HG03159 (cell line): ENCODE measurements around the gene DNHD1.

Experiments used
- ATAC-seq: cut with Tn5 transposase; IDR thresholded peaks from one replicate; pipeline ENCODE4 v1.9.1; 2021; ENCODE audit warnings: mild to moderate bottlenecking, moderate library complexity; ENCODE audit not compliant: unreplicated experiment

DNHD1 gene

GRCh38 chr11:6497069-6497839 is at the start of gene DNHD1:
Gene DNHD1, plus strand, starts transcription at chr11:6497280. Its CDS starts 936 bp downstream, at chr11:6498216.
- no peak for ATAC-seq

DNA sequence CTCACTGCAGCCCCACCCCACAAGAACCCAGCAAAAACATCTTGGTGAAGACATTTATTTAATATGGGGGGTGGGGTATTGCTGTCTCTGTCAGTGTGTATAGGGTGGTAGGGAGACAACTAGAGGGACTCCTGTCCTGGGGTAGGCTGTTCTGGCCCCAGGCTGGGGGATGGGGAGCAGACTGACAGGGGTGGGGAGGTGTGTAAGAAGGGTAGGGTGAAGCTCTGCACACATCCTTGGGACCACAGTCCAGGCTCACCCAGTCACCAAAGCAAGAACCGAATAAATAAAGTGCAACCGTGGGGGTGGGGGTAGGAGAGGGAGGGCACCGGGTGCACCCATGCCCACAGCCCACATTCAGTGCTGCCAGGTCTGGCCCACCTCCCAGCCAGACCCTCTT is 48.5 kb upstream of the DNHD1 start:
- no peak for ATAC-seq

- ATAC-seq = no peak
Measured at GRCh38 chr11:6452219-6452618, 44.9 kb upstream of the DNHD1 start.

- ATAC-seq = no peak
Measured at GRCh38 chr11:6453152-6453551, 43.9 kb upstream of the DNHD1 start.

GRCh38 chr11:6455070-6455469 is 42.0 kb upstream of the DNHD1 start:
- no peak for ATAC-seq

GRCh38 chr11:6456361-6457073 is 40.6 kb upstream of the DNHD1 start:
- ATAC-seq = no peak

DNA sequence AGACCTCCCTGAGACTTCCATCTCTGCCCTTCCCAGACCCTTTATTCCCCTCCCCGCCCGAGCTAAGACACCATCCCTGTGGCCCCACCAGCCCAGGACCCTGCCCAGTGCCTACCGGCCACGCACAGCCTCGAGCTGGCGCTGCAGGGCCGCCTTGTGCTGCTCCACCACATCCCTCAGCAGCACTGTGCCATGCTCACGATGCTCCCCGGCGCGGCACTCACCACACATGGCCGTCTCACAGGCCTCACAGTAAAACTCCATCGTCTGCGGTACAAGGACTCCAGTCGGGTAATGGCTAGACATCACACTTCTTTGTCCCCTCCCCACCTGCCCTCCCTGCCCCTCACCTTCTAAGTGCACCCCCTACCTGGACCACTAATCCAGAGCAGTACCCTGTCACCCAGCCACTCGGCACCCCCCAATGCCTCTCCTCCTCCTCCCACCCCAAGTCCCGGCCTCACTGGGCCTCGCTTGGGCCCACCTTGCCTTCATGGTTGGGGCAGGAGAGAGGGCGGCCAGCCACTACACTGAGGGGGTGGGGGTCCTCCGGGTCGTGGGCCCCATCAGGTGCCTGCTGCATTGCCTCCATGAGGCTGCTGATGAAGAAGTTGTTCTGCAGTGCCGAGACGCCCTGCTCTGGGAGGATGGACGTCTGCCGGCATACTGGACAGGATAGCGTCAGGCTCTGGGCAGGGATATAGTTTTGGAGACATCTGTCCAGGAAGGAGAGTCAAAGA is 39.3 kb upstream of the DNHD1 start:
- no peak for ATAC-seq

DNA sequence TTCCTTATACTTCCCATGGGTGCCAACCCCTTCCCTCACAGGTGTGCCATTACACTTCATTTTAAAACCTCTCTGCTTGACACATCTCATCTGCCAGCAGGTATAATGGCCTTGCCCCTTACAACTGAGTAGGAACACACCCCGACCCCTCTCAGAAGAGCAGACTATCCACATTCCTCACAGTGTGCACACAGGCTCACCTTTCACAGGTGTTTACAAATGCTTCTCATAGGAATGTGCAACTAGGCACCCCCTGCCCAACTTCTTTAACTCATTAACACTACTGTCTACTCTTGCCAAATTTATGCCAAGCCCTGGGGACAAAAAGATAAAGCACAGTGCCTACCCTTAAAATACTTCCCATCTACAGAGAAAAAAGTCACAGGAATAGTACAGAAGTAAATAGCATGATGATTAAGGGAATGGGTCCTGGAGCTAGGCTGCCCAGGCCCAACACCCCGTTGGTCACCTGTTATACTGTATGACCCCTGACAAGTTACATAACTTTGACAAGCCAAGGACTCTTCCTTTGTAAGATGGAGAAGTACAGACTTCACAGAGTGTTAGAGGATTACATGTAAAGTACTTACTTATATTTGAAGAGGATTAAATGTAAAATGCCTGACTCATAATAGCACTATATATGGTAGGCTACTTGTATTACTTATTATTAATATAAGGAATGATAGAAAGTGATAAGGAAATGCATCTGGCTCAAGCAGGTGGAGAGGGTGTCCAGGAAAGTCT is 38.6 kb upstream of the DNHD1 start:
- no peak for ATAC-seq

GRCh38 chr11:6459099-6459450 is 38.0 kb upstream of the DNHD1 start:
- ATAC-seq = no peak

- ATAC-seq = peak; percentile 50
Measured at GRCh38 chr11:6468712-6469495, 28.2 kb upstream of the DNHD1 start.

DNA sequence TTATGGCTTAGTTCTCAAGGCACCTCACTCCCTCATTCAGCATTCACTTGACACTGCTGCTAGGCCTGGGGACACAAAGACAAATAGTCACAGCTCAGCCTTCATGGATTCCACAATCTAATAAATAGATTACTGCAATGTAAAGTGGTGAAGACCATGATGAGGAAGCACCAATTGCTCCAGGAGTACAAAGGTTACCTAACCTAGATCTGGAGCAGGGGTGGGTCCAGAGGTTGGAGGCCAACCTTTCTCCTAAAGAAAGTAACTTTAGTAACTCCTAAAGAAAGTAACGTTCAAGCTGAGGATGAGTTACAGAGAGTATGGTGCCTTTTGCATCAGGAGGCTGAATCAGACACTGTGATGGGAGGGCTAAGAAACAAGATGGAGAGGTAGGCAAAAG is 27.5 kb upstream of the DNHD1 start:
- ATAC-seq = no peak

DNA sequence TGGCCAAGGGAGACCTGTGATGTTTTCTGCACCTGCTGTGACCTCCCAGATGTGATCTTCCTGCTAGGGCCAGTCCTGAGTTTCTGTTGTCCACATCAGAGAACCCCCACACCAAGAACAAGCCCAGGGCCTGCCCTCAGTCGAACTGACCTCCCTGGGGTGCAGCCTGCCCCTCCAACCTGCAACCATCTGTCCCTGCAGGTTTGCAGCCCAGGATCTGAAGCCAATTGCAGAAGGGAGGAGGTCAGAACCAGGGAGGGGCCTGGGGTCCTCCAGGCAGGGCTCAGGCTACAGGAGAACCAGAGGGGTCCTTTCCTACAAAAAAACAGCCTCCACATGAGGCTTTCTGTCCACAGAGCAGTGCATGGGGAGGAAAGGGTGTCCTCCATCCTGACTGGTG is 24.1 kb upstream of the DNHD1 start:
- ATAC-seq = no peak

GRCh38 chr11:6473451-6474412 is 23.3 kb upstream of the DNHD1 start, which contains the start of gene TRIM3:
Gene TRIM3, minus strand, starts transcription at chr11:6473941. Its CDS starts 8,246 bp downstream, at chr11:6465695.
- ATAC-seq = peak; percentile 53

DNA sequence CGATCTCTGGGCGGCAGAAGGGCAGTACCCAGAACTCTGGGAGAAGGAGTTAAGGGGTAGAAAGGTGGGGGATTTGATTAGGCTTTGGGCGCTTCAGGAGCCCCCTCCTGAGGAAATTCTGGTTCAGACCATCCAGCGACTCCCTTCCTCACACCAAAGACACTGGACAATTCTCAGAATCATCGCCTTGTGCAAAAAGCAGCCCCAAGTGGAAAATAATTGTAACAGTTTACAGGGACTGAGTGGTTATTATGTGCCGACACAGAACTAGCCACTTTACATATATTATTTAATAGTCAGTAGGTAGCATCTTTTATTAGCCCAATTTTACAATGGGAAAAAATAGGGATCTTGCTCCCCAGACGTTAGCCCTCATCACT is 22.7 kb upstream of the DNHD1 start:
- ATAC-seq = no peak

GRCh38 chr11:6474806-6475500 is 22.1 kb upstream of the DNHD1 start:
- ATAC-seq = no peak

DNA sequence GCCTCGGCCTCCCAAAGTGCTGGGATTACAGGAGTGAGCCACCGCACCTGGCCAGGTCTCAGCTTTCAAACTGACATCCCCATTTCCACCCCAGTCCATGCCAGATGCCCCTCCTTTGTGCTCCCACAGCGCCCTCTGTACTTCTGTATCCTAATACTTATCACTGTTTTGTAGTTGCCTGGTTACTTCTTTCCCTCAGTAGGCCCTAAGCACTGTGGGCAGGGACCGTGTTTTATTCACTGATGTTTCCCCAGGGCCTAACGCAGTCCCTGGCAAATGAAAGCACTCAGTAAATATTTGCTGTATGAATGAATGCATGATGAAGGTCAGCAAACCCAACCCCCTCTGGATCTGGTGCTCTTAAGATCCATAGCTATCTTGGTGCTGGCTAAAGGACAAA is 21.1 kb upstream of the DNHD1 start:
- no peak for ATAC-seq

GRCh38 chr11:6476571-6476970 is 20.5 kb upstream of the DNHD1 start:
- no peak for ATAC-seq

DNA sequence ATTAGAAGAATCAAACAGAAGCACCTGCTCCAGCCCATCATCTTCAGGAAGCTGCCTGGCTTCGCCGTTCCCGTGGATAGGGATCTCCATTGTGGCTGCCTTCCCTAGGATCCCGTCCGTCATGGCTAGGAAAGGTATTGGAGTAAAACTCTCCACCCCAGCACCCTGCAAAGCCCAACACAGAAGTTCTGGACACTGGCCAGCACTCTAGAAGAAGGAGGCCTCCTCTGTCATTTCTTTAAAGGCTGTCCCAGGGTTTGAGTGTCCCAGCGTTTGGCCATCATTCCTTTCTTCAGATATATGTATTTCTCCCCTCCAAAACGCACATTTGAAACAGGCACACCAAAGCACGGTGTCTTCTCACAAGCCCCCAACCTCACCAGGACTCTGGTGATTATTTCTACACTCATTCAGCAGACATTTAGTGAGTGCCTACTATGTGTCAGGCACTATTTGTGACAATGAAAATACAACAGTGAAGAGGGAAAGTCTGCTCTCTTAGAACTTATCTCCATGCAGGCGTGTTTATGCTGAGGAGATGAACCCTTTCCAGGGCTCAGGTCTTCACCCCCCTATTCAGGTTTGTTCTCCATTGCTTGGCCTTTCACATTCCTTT is 16.7 kb upstream of the DNHD1 start:
- no peak for ATAC-seq
